IPS DF 19.7 (cell line): ENCODE data around the gene RXRA.

Experiments
- DNase-seq: peaks from one replicate; pipeline ENCODE4 v3.0.0-alpha.2; 2013; ENCODE audit warnings: low read depth, low spot score

Gene RXRA

GRCh38 chr9:134351606-134352176 is 25.4 kb downstream of the RXRA start:
- DNase-seq: no peak

GRCh38 chr9:134352247-134352933 is 26.1 kb downstream of the RXRA start:
- DNase-seq: no peak

GRCh38 chr9:134353539-134353938 is 27.3 kb downstream of the RXRA start:
- DNase-seq: no peak

- no peak for DNase-seq
These were observed 28.9 kb downstream of the RXRA start for GRCh38 chr9:134355158-134355557.

GRCh38 chr9:134355561-134356279 is 29.5 kb downstream of the RXRA start:
- DNase-seq: no peak

- no peak for DNase-seq
These were observed 30.5 kb downstream of the RXRA start for GRCh38 chr9:134356496-134357470.

GRCh38 chr9:134357631-134358025 is 31.4 kb downstream of the RXRA start:
- no peak for DNase-seq

- no peak for DNase-seq
These were observed 31.9 kb downstream of the RXRA start for GRCh38 chr9:134358026-134358661.

- DNase-seq: no peak
These were observed 32.5 kb downstream of the RXRA start for GRCh38 chr9:134358662-134359319.

- DNase-seq: no peak
These were observed 33.4 kb downstream of the RXRA start for GRCh38 chr9:134359493-134360179.

GRCh38 chr9:134360180-134360759 is 34.0 kb downstream of the RXRA start:
- no peak for DNase-seq

- no peak for DNase-seq
These were observed 34.6 kb downstream of the RXRA start for GRCh38 chr9:134360897-134361296.

GRCh38 chr9:134361426-134361825 is 35.2 kb downstream of the RXRA start:
- DNase-seq: no peak

- DNase-seq: no peak
These were observed 35.7 kb downstream of the RXRA start for GRCh38 chr9:134361843-134362414.

- no peak for DNase-seq
These were observed 37.2 kb downstream of the RXRA start for GRCh38 chr9:134363450-134363849.

- DNase-seq: no peak
These were observed 38.3 kb downstream of the RXRA start for GRCh38 chr9:134364391-134365114.

GRCh38 chr9:134365115-134365596 is 38.9 kb downstream of the RXRA start:
- DNase-seq: no peak

- no peak for DNase-seq
These were observed 39.6 kb downstream of the RXRA start for GRCh38 chr9:134365791-134366222.
